ENCODE data around the gene ABL1.

ABL1 gene

DNA sequence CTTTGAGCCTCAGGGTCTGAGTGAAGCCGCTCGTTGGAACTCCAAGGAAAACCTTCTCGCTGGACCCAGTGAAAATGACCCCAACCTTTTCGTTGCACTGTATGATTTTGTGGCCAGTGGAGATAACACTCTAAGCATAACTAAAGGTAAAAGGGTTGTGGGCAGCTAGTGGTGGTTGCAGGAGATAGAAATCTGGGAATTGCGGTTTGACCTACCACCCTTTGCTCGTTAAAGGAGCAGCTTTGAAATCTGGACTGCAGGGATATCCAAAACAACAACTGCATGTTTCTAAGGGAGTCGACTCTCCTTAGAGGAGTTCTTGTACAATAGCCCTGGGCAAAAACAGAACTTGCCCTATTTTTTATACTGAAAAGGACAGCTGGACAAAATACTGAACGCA lies 19.0 kb downstream of the ABL1 start:
- DNase-seq: no peak

DNA sequence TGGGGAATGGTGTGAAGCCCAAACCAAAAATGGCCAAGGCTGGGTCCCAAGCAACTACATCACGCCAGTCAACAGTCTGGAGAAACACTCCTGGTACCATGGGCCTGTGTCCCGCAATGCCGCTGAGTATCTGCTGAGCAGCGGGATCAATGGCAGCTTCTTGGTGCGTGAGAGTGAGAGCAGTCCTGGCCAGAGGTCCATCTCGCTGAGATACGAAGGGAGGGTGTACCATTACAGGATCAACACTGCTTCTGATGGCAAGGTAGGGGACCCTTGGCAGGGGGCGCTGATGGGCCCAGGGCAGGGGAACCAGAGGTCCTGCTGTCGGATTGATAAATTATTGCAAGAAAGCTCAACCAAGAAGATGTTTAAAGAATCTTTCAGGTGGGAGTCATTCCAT lies 19.8 kb downstream of the ABL1 start:
- no peak for DNase-seq

- no peak for DNase-seq
Observed at GRCh38 chr9:130856474-130856873, 21.4 kb downstream of the ABL1 start.

DNA sequence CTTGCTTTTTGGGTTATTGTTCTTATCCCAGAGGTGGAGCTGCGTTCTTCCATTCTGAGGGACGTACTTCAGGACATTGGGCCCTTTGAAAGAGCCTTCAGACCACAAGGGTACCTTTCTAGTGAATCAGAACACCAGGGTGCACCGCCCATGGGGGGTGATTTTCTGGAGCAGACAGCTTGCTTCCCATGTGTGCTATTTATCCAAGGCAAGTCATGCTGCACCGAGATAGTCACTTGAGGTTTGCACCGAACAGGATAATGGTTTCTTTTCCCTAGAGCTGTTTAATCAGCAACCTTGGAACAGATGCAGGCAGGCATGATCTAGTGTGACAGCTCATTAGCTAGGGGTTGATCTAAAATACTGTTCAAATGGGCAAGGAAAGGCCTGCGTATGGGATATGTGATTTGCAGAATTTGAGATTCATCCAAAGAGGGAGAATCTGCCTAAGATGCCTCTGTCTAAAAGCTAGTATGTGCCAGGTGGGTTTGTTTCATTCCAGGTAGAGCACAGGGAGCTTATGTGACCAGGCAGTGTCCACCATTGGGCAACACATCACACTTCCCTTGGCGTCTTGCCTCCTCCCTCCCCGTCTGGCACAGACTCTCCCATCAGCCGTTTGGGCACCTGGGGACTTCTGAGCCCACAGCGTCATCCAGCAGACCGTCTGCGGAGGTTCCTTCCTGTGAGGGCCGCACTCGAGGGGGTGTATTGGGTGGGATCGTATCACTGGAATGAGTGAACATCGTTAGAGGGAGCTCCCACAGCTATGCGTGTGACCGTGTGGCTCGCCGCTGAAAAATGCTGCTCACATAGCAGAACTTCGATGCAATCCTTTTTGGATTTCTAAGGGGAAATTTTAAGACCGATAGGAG lies 23.0 kb downstream of the ABL1 start:
- peak; percentile 91 for DNase-seq

DNA sequence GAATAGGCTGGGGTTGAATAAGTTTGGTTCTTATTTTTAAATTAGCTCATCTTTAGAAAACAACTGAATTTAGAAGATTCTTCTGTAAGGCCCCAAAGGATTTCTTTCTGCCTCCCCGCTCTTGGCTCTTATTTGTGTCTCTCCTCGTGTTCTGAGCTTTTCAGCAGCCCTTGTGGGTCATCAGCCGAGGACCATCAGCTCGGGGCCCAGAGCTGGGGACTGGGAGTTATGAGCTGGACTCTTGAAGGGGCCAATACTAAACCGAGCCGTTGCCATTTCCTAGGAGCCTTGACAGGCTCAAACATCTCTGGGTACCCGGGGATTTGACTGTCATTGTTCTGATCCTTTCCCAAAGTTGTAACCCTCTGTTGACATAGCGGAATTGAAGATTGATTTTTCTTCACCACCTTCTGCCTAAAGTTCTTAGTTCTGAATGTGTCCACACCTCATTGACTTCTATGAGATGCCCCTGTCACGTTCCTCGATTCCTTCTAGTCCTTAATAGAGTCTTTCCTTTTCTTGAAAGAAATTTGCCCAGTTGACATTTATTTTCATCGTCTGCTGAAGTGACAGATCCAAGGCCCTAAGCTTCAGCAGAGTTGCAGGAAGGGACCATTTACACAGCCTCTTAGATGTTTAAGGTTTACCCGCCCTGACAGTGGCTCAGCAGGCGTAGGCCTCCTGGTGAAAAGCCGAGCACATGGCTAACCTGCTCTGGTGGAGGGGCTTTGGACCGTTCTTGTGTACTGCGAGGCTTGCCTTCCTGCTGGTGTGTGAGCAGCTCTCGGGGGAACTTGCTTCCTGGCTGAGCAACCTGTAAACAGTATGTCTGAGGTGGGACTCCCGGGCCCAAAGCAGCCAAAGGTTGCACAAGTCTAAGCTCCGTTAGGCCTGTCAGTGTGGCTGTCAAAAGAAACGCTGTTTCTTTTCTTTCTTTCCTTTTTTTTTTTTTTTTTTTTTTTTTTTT lies 24.0 kb downstream of the ABL1 start:
- no peak for DNase-seq

DNA sequence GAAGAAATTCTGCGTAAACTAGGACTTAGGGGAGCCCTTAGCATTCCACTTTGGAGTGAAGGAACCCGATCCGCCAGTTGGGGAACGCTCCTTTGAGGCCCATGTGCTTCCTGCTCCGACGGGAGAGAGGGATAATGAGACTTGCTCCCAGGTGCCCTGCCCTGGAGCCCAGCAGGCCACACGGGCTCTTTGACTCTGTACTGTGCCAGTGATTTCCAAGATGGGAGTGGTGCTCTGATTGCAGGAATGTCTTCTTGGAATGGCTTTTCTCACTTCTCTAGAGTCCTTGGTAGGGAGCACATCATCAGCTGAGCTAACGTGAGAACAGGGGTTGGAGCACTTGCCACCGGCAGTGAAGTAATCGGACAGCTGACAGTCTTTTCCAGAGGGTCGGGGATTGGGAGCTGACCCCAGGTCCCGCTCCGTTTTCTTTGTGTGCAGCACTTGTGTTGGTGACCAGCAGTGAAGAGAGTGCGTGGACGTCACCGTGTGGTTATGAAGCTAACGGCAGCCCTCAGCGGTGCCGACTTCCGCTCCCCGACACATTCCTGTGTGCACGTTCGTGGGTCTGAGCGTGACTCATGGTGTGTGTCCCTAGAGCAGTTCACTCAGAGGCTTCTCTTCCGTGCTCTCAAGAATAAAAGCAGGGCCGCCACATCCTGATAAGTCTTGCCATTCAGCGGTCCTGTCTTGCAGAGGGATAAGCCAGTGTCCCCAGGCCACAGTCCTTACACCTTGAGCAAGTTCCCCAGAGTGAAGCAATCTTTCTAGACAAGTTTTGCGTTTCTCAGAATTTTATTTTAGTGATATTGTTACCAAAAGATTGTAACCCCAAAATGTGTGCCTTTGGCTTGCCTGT lies 25.6 kb downstream of the ABL1 start:
- peak; percentile 97 for DNase-seq

DNA sequence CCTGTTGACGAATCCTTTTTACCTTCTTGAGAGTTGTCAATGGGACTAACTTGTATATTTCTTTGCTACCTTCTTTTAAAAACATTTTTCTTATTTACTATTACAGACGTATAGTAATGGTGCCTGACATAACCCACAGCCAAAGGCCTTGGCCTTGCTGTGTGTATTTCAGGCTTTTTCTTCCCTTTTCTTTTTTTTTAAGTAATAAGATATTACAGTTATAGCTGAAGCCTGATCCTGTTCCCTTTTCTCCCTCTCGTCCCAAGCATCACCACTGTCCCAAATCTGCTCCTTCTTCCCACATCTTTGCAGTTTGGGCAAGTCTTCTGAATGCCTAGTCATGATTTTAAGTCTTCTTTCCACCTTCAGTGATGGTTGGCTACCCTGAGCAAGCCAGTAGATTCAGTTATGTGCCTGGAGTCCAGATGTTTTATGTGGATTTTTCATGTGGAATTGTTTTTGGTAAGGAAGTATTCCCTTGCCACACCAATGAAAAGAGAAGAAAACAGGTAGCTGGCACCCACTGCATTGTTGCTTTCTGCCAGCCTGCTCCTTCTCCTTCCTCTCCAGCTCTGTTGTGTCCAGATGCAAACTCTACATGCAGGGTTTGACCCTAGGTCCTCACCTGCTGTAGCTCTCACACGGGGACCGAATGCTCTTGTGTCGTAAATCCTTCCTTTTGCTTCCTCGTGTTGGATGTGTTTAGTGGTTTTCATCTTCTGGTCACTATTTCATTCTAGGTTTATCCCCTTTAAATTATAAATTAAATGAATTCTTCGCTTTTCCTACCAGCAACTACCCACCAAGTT lies 26.5 kb downstream of the ABL1 start:
- DNase-seq: no peak

GRCh38 chr9:130862217-130862616 lies 27.2 kb downstream of the ABL1 start:
- DNase-seq: no peak

DNA sequence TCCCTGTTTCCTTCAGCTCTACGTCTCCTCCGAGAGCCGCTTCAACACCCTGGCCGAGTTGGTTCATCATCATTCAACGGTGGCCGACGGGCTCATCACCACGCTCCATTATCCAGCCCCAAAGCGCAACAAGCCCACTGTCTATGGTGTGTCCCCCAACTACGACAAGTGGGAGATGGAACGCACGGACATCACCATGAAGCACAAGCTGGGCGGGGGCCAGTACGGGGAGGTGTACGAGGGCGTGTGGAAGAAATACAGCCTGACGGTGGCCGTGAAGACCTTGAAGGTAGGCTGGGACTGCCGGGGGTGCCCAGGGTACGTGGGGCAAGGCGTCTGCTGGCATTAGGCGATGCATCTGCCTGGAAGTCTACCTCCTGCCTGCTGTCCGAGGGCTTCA lies 27.7 kb downstream of the ABL1 start:
- DNase-seq: no peak

DNA sequence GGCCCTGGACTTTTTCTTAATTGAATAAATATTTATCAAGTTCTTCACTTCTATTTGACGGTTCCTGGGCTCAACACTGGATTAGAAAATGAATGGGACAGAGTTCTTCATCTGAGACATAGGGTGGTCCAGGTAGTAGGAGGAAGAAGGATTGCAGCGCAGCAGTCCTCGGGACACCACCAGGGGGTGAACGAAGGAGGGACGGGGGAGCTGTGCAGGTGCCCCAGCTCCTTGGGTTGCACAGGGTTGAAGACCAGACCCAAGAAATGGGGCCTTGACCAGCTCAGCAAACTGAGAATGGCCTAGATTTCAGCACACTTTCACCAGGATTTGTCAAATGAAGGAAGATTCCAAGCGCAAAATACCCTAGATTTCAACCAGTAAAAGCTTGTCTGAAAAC lies 29.5 kb downstream of the ABL1 start:
- no peak for DNase-seq

GRCh38 chr9:130865921-130866320 lies 30.9 kb downstream of the ABL1 start:
- no peak for DNase-seq

- DNase-seq: peak; percentile 90
Observed at GRCh38 chr9:130866474-130866965, 31.5 kb downstream of the ABL1 start.

- DNase-seq: no peak
Observed at GRCh38 chr9:130867556-130867955, 32.5 kb downstream of the ABL1 start.

DNA sequence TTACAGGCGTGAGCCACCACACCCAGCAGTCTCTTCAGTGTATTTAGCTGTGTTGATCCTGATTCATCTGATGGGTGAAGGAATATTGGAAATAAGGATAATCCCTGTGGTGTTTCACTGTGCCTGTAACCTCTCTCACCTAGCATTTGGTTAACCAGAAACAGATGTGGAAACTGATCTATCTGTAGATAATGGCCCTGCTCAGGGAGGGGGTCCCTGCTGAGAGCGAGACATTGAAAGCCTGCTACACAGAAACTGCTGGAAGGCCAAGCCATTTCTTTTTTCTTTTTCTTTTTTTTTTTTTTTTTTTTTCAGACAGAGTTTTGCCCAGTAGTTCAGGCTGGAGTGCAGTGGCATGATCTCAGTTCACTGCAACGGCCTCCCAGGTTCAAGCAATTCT lies 33.2 kb downstream of the ABL1 start:
- peak; percentile 32 for DNase-seq

- DNase-seq: peak; percentile 39
Observed at GRCh38 chr9:130869250-130869649, 34.2 kb downstream of the ABL1 start.

GRCh38 chr9:130870491-130871381 lies 35.7 kb downstream of the ABL1 start:
- DNase-seq: no peak

DNA sequence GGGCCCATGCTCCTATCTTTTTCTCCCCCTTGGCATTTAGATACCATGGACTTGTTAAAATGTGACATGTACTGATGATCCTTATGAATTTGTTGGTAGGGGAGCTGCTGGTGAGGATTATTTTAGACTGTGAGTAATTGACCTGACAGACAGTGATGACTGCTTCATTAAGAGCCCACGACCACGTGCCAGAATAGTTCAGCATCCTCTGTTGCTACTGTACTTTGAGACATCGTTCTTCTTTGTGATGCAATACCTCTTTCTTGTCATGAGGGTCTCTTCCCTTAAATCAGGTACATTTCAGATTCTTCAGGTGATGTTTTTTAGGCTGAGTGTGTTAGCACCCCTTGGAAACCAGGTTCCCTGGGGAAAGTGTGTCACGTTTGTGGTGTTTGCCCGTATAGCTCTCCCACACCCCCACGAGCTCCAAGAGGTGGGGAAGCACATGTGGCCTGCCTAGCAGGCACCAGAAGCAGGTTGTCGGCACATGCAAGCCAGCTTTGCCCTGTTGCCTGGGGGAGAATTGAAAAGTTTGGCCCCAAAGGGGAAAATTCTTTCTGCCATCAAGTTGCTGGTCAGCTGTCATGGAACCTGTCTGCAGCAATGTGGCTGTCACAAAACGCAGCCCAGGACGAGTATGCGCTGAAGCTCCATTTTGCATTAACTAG lies 36.5 kb downstream of the ABL1 start:
- no peak for DNase-seq

DNA sequence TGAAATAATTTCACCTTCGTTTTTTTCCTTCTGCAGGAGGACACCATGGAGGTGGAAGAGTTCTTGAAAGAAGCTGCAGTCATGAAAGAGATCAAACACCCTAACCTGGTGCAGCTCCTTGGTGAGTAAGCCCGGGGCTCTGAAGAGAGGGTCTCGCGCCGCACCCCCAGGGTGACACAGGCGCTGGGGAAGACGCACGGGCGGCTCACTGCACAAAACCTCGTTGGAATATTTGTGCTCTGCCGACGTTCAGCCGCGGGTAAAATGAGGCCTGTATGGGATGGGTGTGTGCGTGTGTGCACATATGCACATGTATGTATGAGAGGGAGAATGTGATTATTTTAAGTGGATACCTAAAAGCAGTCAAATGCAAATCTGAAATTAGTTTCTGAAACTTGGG lies 37.0 kb downstream of the ABL1 start:
- no peak for DNase-seq

DNA sequence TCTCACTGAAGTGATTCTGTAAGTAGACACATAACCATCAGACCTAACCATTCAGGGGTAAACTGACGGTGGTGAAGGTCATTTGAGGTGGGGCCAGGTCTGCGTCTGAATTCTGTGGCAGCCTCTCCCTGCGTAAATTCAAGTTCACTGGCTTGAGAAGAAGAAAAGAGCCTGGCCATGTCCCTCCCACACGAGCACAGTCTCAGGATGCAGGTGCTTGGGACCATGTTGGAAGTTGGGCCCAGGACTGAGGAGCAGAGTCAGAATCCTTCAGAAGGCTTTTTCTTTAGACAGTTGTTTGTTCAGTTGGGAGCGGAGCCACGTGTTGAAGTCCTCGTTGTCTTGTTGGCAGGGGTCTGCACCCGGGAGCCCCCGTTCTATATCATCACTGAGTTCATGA lies 37.5 kb downstream of the ABL1 start:
- no peak for DNase-seq

GRCh38 chr9:130872912-130873503 lies 38.0 kb downstream of the ABL1 start:
- DNase-seq: no peak

Data from fibroblast of skin of right quadriceps (primary cell).